Hepatocyte (in vitro differentiated cells): ENCODE results near the gene FBN1. TPM values are rescaled to one million over a fixed set of nuclear protein-coding genes. Genes with fewer than 3 reads are reported as not detected.

Experiments
- DNase-seq: peaks from one replicate; pipeline ENCODE4 v3.0.0-alpha.2; 2016; ENCODE audit warnings: low spot score
- H2AFZ ChIP-seq: fragments of 200-600 bp; sonication (generic); 2 replicates; pipeline ENCODE4 v1.6.0; 2016; ENCODE audit warnings: antibody characterized with exemption, mild to moderate bottlenecking
- H3K27ac ChIP-seq: fragments of 200-600 bp; sonication (generic); 2 replicates; pipeline ENCODE4 v1.5.1; 2016; ENCODE audit warnings: mild to moderate bottlenecking
- H3K27me3 ChIP-seq: fragments of 200-600 bp; sonication (generic); 2 replicates; pipeline ENCODE4 v1.6.1; 2016
- H3K36me3 ChIP-seq: fragments of 200-600 bp; sonication (generic); replicated peaks from 2 replicates; pipeline ENCODE4 v1.5.1; 2016; ENCODE audit warnings: low read depth; ENCODE audit not compliant: insufficient read depth
- H3K4me1 ChIP-seq: fragments of 200-600 bp; sonication (generic); 2 replicates; pipeline ENCODE4 v1.5.1; 2016; ENCODE audit warnings: mild to moderate bottlenecking, moderate library complexity; ENCODE audit not compliant: insufficient read depth
- H3K4me2 ChIP-seq: fragments of 200-600 bp; sonication (generic); 2 replicates; pipeline ENCODE4 v1.6.0; 2016
- H3K4me3 ChIP-seq: fragments of 200-600 bp; sonication (generic); 2 replicates; pipeline ENCODE4 v1.5.1; 2016; ENCODE audit warnings: mild to moderate bottlenecking
- H3K79me2 ChIP-seq: fragments of 200-600 bp; sonication (generic); 2 replicates; pipeline ENCODE4 v1.6.0; 2017; ENCODE audit warnings: mild to moderate bottlenecking
- H3K9me2 ChIP-seq: fragments of 200-600 bp; sonication (generic); replicated peaks from 2 replicates; pipeline ENCODE4 v1.6.0; 2017; ENCODE audit warnings: mild to moderate bottlenecking; ENCODE audit not compliant: insufficient read depth
- H3K9me3 ChIP-seq: fragments of 200-600 bp; sonication (generic); 2 replicates; pipeline ENCODE4 v1.5.1; 2016; ENCODE audit warnings: low read depth, mild to moderate bottlenecking
- H4K20me1 ChIP-seq: fragments of 200-600 bp; sonication (generic); 2 replicates; pipeline ENCODE4 v1.6.0; 2016; ENCODE audit warnings: mild to moderate bottlenecking; ENCODE audit not compliant: insufficient read depth, poor library complexity, severe bottlenecking
- CTCF ChIP-seq: fragments of 200-600 bp; sonication (generic); IDR thresholded peaks from 2 replicates; pipeline ENCODE4 v1.5.1; 2016; ENCODE audit warnings: antibody characterized with exemption, mild to moderate bottlenecking; ENCODE audit not compliant: poor library complexity
- EZH2 ChIP-seq: fragments of 200-600 bp; sonication (generic); IDR thresholded peaks from 2 replicates; pipeline ENCODE4 v1.6.1; 2016; ENCODE audit warnings: antibody characterized with exemption, mild to moderate bottlenecking, borderline replicate concordance
- EZH2phosphoT487 ChIP-seq: fragments of 200-600 bp; sonication (generic); IDR thresholded peaks from one replicate; pipeline ENCODE4 v1.6.1; 2018; ENCODE audit warnings: antibody characterized with exemption, mild to moderate bottlenecking, low read depth, moderate library complexity; ENCODE audit not compliant: unreplicated experiment, severe bottlenecking
- WGBS: methylation state at CpG from one replicate; pipeline ENCODE4 v1.1.6; 2016; ENCODE audit warnings: low lambda C conversion rate; ENCODE audit errors: missing lambda C conversion rate; 5-methylcytosine and 5-hydroxymethylcytosine counted together
- polyA plus RNA-seq: library from polyadenylated mRNA; unstranded; fragments of >200 nt; fragmentation: Nextera tagmentation; extraction: Ambion mirVana; gene quantifications from 2 replicates; pipeline ENCODE4 v1.2.1, GENCODE V29; 2016
- total RNA-seq: library from RNA; depleted of rRNA; stranded (reverse); fragments of >200 nt; gene quantifications from 2 replicates; pipeline ENCODE4 v1.2.3, GENCODE V29; 2014

FBN1 gene
- total and polyA plus RNA-seq, 2 experiments from 2014 or later: 76.6 to 199 TPM

GRCh38 chr15:48432688-48433087 lies 212.8 kb downstream of the FBN1 start:
- Histone ChIP-seq H3K9me3 (no peaks in the 10 kb centered on the region), H3K27me3 (no peaks in the 10 kb centered on the region), H3K79me2 (no peaks in the 10 kb centered on the region), H3K36me3 (no peaks in the 10 kb centered on the region), H2AFZ (no peak overlapping the region), H3K4me2 (no peak overlapping the region), H3K4me3 (no peak overlapping the region), H3K27ac (no peak overlapping the region), H4K20me1 (no peaks in the 10 kb centered on the region), H3K9me2 (no peaks in the 10 kb centered on the region), H3K4me1 (no peaks in the 10 kb centered on the region)
- no peak for DNase-seq
- TF ChIP-seq EZH2: no peak
- TF ChIP-seq CTCF: no peak
- TF ChIP-seq EZH2phosphoT487: no peak
- 93% methylated on average over 7 of the region's 7 CpGs for WGBS

- WGBS: 82% methylated on average over 8 of the region's 8 CpGs
- Histone ChIP-seq H4K20me1 (no peaks in the 10 kb centered on the region), H3K4me3 (no peak overlapping the region), H3K9me2 (no peaks in the 10 kb centered on the region), H3K36me3 (peaks cover 4% of the 10 kb centered on the region), H2AFZ (no peak overlapping the region), H3K79me2 (no peaks in the 10 kb centered on the region), H3K4me1 (no peaks in the 10 kb centered on the region), H3K9me3 (no peaks in the 10 kb centered on the region), H3K27me3 (no peaks in the 10 kb centered on the region), H3K4me2 (no peak overlapping the region), H3K27ac (no peak overlapping the region)
- no peak for DNase-seq
- TF ChIP-seq CTCF: no peak
Observed at GRCh38 chr15:48427960-48428547, 217.5 kb downstream of the FBN1 start.

- H3K27ac ChIP-seq: no peak overlapping the region
- H3K9me3 ChIP-seq: no peaks in the 10 kb centered on the region
- 87% methylated on average over 6 of the region's 6 CpGs for WGBS
- H3K36me3 ChIP-seq: peaks cover 4% of the 10 kb centered on the region
- no peaks in the 10 kb centered on the region for H3K9me2 ChIP-seq
- DNase-seq: no peak
- H3K4me2 ChIP-seq: no peak overlapping the region
- H2AFZ ChIP-seq: no peak overlapping the region
- no peak overlapping the region for H3K4me3 ChIP-seq
- H3K27me3 ChIP-seq: no peaks in the 10 kb centered on the region
- no peak for TF ChIP-seq CTCF
- no peak for TF ChIP-seq EZH2
- TF ChIP-seq EZH2phosphoT487: no peak
- H3K4me1 ChIP-seq: no peaks in the 10 kb centered on the region
- H3K79me2 ChIP-seq: no peaks in the 10 kb centered on the region
- H4K20me1 ChIP-seq: no peaks in the 10 kb centered on the region
Observed at GRCh38 chr15:48427479-48427878, 218.0 kb downstream of the FBN1 start.

- no peaks in the 10 kb centered on the region for H3K9me3 ChIP-seq
- H3K4me2 ChIP-seq: no peak overlapping the region
- H3K9me2 ChIP-seq: no peaks in the 10 kb centered on the region
- H3K36me3 ChIP-seq: peaks cover 4% of the 10 kb centered on the region
- no peaks in the 10 kb centered on the region for H3K4me1 ChIP-seq
- TF ChIP-seq EZH2phosphoT487 (no peak), CTCF (no peak), EZH2 (no peak)
- H3K79me2 ChIP-seq: no peaks in the 10 kb centered on the region
- no peak overlapping the region for H2AFZ ChIP-seq
- no peak overlapping the region for H3K27ac ChIP-seq
- no peaks in the 10 kb centered on the region for H4K20me1 ChIP-seq
- WGBS: 85% methylated on average over 2 of the region's 2 CpGs
- H3K4me3 ChIP-seq: no peak overlapping the region
- DNase-seq: no peak
- no peaks in the 10 kb centered on the region for H3K27me3 ChIP-seq
Observed at GRCh38 chr15:48426941-48427340, 218.6 kb downstream of the FBN1 start.
